HG03571 (cell line): ENCODE data around the gene RCAN1.

ENCODE experiments used
- ATAC-seq: cut with Tn5 transposase; IDR thresholded peaks from one replicate; pipeline ENCODE4 v1.9.1; 2021; ENCODE audit not compliant: unreplicated experiment

The RCAN1 gene

GRCh38 chr21:34545079-34545884 is 69.6 kb downstream of the RCAN1 start:
- peak; percentile 89 for ATAC-seq

DNA sequence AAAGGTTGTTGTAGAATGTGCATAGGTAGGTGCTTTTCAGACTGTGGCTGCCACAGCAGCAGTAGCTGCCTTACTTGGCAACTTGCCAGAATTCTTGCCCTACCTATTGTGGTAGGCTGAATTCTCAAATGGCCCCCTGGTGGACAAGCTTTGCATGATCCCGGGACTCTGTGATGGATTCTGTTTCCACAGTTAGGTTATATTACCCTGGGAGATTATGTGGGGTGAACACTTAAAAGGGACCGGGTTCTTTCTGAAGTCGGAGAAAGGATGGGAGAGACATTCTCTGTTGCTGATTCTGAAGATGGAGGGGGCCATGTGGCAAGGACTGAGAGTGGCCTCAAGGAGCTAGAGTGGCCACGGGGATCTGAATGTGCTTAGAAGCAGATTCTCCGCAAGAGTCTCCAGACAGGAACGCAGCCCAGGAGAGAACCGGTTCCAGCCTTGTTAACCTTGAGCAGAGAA is 70.8 kb downstream of the RCAN1 start:
- no peak for ATAC-seq

- ATAC-seq: no peak
Measured at GRCh38 chr21:34543017-34543416, 71.9 kb downstream of the RCAN1 start.

DNA sequence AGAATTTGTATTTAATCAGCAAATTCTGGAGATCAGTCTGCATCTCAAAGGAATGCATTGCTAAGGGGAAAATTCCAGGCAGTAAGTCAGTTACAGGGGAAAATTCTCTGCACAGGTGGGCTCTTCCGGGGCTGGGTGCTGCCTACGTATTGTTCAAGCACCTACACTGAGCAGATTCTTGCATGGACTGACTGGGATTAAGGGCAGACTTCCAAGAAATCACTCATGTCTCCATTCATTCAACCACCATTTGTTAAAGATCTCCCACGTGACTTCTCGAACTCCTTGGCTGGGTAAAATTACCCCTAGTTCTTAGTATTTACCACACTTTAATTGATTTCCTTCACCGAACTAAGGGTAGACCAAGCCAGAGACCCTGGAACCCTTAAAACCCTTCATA is 74.7 kb downstream of the RCAN1 start:
- no peak for ATAC-seq

GRCh38 chr21:34537838-34538237 is 77.1 kb downstream of the RCAN1 start:
- no peak for ATAC-seq

DNA sequence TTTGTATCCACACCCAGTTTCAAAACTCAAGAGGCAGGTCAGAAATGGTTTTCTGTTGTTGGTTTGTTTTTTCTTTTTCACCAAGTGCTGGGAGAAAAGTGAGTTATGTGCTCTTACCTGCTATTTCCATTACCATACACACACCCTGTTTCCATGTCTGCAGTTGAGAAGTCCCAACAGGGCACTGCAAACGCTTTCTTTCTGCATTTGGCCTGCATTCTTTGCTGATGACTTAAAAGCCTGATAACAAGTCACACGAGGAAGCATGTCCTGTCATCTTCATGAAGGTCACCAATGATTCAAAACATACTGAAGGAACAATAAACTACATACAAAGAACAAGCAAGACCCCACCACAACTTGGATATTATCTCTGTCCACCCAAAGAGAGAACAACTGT is 78.1 kb downstream of the RCAN1 start:
- ATAC-seq: no peak

- ATAC-seq: no peak
Measured at GRCh38 chr21:34536311-34536710, 78.6 kb downstream of the RCAN1 start.

GRCh38 chr21:34535886-34536285 is 79.0 kb downstream of the RCAN1 start:
- ATAC-seq: no peak

DNA sequence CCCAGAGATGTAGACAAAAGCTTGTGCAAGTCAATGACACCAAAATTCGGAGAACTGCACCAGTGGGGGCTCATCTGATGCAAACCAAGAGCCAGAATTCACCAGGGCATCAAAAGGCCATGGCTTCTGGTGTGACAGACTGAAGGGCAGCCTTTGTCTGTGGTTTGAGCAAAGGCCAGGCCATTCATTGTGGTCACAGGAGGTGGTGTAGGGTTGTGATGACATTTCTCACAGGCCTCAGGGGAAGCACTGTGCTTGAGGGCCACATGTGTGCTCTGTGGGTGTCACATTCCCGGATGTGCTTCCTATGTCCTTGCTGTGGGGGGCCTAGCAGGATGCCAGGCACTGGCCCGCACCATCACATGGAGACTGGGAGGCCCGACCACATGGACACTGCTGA is 80.4 kb downstream of the RCAN1 start:
- ATAC-seq: no peak

DNA sequence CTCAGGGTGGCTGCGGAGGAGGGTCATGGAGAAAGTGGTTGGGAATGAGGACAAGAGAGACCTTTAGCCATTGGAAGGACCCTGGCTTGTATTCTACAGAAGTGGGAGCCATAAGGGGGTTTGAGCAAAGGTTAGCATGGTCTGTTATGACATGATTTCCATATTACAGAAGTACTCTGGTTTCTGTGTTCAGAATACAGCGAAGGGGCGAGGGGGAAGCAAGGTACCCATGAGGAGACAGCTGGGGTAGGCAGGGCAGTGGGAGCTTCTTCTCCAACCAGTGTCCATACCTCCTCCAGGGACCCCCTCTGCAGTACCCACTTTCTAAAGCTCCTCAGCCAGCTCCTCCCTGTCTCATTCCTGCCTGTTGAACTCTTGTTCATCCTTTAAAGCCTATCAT is 81.0 kb downstream of the RCAN1 start:
- ATAC-seq: no peak

- no peak for ATAC-seq
Measured at GRCh38 chr21:34531399-34531798, 83.5 kb downstream of the RCAN1 start.

GRCh38 chr21:34530261-34530660 is 84.7 kb downstream of the RCAN1 start:
- no peak for ATAC-seq

- ATAC-seq: no peak
Measured at GRCh38 chr21:34528131-34528561, 86.8 kb downstream of the RCAN1 start.

GRCh38 chr21:34526618-34527290 is 88.2 kb downstream of the RCAN1 start:
- no peak for ATAC-seq

DNA sequence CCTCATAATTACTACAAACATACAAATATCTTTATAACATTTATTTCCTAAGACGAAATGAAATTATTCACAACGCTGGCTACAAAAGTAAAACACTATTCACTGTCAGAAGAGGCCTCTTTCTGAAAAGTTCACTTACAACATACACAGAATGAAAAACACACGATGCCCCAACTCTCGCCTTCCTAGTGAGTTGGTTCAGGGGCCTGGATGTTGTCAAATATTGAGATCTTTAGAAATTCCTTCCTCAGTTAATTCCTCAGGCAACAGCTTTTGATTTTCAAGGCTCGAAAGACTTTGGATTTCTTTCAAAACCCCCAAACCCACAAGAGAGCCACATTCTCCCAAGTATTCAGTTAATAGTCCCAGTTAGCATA is 88.7 kb downstream of the RCAN1 start:
- ATAC-seq: no peak

- no peak for ATAC-seq
Measured at GRCh38 chr21:34524646-34525601, 90.0 kb downstream of the RCAN1 start.

GRCh38 chr21:34523019-34523555 is 91.8 kb downstream of the RCAN1 start:
- no peak for ATAC-seq

GRCh38 chr21:34522284-34522683 is 92.6 kb downstream of the RCAN1 start:
- no peak for ATAC-seq

- no peak for ATAC-seq
Measured at GRCh38 chr21:34521561-34521960, 93.4 kb downstream of the RCAN1 start.

DNA sequence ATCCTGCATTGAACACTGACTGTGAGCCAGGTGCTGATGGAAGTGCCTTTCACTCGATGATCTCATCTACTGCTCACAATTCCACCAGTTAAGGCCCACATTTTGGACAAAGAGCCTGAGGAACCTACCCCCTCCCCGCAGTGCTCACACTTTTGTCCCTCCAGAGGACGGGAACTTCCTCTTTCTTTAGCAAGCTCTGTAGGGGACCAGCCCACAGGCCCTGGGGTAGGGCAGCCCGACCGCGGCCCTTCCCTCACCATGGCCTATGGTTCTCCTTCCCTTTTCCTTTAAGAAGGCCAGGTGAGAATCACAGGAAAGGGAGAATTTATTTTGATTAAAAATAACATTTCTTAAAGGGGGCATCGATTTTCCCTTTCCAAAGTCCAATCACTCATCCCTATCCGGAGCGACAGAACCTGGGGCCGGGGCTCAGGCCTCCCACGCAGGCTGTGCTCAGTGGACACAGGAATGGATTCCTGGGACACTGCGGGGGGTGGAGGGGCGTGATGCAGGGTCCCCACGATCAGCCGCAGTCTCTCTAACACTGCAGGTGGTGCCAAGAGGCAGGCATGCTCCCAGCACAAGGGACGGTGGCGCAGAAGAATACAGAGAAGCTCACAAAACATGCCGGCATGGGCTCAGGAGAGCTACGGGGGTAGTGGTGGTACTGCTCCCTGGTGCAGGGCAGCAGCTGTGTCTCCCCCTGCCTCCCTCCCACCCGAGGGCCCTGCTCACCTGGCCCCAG is 94.0 kb downstream of the RCAN1 start:
- no peak for ATAC-seq
